Liver (tissue), 3 donors: ENCODE results near the gene CNTN1.

Experiments
- EGR1 ChIP-seq, 2 donors: IDR thresholded peaks; 2 replicates each; pipeline ENCODE4 v1.6.1; 2016 to 2018; ENCODE audit warnings: antibody characterized with exemption in 2 of 2, low read depth in 2 of 2
- GABPA ChIP-seq, 2 donors: IDR thresholded peaks in 1 of 2; conservative IDR thresholded peaks in 1 of 2; 2 replicates each; pipeline ENCODE4 v1.6.1; 2016; ENCODE audit warnings: antibody characterized with exemption in 2 of 2, mild to moderate bottlenecking in 1 of 2, moderate library complexity in 1 of 2
- JUND ChIP-seq, 2 donors: IDR thresholded peaks; 2 replicates each; pipeline ENCODE4 v1.6.1; 2016; ENCODE audit warnings: antibody characterized with exemption in 2 of 2
- RAD21 ChIP-seq, 2 donors: IDR thresholded peaks; 2 replicates each; pipeline ENCODE4 v1.6.1; 2016; ENCODE audit warnings: antibody characterized with exemption in 2 of 2, mild to moderate bottlenecking in 2 of 2
- REST ChIP-seq: IDR thresholded peaks from 2 replicates; pipeline ENCODE4 v1.6.1; 2016; ENCODE audit warnings: antibody characterized with exemption, mild to moderate bottlenecking
- TAF1 ChIP-seq: conservative IDR thresholded peaks from 2 replicates; pipeline ENCODE4 v1.6.1; 2016; ENCODE audit warnings: antibody characterized with exemption, mild to moderate bottlenecking
- YY1 ChIP-seq: IDR thresholded peaks from 2 replicates; pipeline ENCODE4 v1.6.1; 2016; ENCODE audit warnings: antibody characterized with exemption, mild to moderate bottlenecking
- TF ChIP-seq, protein P1 (sequence below): fragments of 150-350 bp; IDR thresholded peaks from 2 replicates; pipeline ENCODE4 v1.5.1; 2017; ENCODE audit warnings: improper control_type of control experiment, low read depth, low read length; ENCODE audit not compliant: missing input control
- TF ChIP-seq, protein P2 (sequence below): IDR thresholded peaks from 2 replicates; pipeline ENCODE4 v1.6.1; 2016; ENCODE audit warnings: antibody characterized with exemption
- donor health status: healthy.
- donor health status: healthy.

DNA sequence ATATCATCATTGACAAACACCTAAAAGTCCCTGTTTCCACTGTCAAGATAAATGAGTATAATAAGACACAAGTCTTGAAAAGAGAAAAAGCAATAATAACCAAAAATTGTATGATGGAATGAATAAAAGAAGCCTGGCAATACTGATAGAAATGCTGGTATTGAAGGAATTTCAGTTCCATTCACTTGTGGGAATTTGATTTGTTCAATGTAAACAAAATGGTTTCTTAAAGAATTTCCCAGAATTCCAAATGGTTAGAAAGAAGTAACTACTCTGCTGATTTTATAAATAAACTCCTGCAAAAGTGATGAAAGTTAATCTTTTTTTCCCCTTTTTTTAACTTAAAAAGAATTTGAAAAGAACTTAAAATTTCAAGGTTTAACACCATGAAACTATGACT lies 366.0 kb downstream of the CNTN1 start:
- TF ChIP-seq, protein P1, sequence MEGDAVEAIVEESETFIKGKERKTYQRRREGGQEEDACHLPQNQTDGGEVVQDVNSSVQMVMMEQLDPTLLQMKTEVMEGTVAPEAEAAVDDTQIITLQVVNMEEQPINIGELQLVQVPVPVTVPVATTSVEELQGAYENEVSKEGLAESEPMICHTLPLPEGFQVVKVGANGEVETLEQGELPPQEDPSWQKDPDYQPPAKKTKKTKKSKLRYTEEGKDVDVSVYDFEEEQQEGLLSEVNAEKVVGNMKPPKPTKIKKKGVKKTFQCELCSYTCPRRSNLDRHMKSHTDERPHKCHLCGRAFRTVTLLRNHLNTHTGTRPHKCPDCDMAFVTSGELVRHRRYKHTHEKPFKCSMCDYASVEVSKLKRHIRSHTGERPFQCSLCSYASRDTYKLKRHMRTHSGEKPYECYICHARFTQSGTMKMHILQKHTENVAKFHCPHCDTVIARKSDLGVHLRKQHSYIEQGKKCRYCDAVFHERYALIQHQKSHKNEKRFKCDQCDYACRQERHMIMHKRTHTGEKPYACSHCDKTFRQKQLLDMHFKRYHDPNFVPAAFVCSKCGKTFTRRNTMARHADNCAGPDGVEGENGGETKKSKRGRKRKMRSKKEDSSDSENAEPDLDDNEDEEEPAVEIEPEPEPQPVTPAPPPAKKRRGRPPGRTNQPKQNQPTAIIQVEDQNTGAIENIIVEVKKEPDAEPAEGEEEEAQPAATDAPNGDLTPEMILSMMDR: no peak
- no peak for TF ChIP-seq REST
- no peak for TF ChIP-seq TAF1
- no peak for TF ChIP-seq YY1
- no peak for TF ChIP-seq JUND (IDR thresholded peaks at IDR 0.05)
- TF ChIP-seq, protein P2, sequence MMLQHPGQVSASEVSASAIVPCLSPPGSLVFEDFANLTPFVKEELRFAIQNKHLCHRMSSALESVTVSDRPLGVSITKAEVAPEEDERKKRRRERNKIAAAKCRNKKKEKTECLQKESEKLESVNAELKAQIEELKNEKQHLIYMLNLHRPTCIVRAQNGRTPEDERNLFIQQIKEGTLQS: no peak
- TF ChIP-seq RAD21 (IDR thresholded peaks at IDR 0.05): no peak
- TF ChIP-seq GABPA (IDR thresholded peaks at IDR 0.05 in 1 of 2, conservative IDR thresholded peaks at IDR 0.05 in 1 of 2): no peak
- no peak for TF ChIP-seq EGR1 (IDR thresholded peaks at IDR 0.05; ENCODE audit: low read depth in 2 of 2)
